ENCODE data around the gene HAVCR1. TPM values are rescaled to one million over a fixed set of nuclear protein-coding genes. Genes with fewer than 3 reads are reported as not detected.

Gene HAVCR1
- polyA plus RNA-seq, 1 donor (not counting 4 experiments of a cell fraction or from before 2014, with no cell fraction given): not detected

DNA sequence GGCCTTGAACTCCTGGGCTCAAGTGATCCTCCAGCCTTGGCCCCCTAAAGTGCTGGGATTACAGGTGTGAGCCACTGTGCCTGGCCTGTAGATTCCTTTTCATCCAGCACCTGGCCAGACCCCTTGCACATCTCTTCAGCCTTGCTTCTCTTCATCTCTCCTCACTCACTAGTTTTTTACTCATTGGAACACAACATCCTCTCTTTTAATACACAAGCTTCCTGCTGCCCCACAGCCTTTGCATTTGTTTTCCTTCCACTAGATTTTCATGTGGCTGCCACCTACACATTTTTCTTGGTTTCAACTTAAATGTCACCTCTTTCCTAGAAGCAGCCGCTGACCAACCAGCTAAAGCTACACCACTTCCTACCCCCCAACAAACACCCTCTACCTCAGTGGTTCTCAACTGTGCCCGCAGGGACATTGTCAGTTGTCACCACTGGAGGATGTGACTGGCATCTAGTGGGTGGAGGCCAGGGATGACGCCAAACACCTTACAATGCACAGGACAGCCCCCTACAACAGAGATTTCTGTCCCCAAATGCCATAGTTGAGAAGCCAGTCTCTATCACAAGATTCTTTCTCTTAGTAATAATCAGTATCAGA is 33.7 kb downstream of the HAVCR1 start:
- TF ChIP-seq, protein P1, sequence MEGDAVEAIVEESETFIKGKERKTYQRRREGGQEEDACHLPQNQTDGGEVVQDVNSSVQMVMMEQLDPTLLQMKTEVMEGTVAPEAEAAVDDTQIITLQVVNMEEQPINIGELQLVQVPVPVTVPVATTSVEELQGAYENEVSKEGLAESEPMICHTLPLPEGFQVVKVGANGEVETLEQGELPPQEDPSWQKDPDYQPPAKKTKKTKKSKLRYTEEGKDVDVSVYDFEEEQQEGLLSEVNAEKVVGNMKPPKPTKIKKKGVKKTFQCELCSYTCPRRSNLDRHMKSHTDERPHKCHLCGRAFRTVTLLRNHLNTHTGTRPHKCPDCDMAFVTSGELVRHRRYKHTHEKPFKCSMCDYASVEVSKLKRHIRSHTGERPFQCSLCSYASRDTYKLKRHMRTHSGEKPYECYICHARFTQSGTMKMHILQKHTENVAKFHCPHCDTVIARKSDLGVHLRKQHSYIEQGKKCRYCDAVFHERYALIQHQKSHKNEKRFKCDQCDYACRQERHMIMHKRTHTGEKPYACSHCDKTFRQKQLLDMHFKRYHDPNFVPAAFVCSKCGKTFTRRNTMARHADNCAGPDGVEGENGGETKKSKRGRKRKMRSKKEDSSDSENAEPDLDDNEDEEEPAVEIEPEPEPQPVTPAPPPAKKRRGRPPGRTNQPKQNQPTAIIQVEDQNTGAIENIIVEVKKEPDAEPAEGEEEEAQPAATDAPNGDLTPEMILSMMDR (optimal IDR thresholded peaks at IDR 0.05 in 1 of 3, IDR thresholded peaks at IDR 0.05 in 1 of 3, conservative IDR thresholded peaks at IDR 0.05 in 1 of 3; ENCODE audit: extremely low read depth in 1 of 3, insufficient read depth in 2 of 3, low read length in 3 of 3): no peak
- no peak for TF ChIP-seq EZH2 (IDR thresholded peaks at IDR 0.05; ENCODE audit: low read length)
- dilution Hi-C loops (cut with MboI; ENCODE audit: extremely low pct_ligation_motif_present, low sequenced_read_pairs): no loop called here

DNA sequence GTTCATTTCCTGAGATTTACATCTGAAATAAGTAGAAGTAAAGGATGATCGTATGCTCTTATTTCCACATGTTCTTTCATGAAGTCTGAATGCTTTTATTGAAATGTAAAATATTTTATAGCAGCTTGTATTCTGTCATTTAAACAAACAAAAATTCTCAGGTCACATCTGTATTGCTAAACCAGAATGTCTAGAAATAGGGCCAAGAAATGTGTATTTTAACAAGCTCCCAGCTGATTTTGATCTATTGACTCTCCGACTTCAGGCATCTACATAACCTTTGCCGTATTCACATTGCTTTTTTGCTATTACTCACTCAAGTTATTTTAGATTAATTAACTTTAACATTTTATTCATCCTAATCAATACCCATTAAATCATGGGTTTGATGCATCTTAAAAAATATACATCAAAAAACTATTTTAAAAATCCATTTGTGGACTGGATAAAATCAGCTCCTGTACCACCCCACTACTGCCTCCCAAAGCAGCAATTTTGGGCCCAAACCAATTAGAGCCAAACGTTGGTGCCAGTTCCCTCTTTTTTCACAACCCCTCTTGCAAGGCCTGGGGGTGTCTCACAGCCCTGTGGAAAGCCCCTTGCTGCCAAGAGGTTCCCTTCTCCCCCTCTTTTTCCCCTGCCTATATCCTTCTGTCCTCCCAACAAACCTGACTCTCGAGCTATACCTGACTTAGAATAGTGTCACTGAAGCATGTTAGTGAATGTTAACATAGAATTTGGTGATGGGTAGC is 34.5 kb downstream of the HAVCR1 start:
- no peaks in the 10 kb centered on the region for H4K20me1 ChIP-seq (ENCODE audit: control insufficient read depth, extremely low read depth, insufficient read depth, low read length)
- no peaks in the 10 kb centered on the region for H3K9me3 ChIP-seq (ENCODE audit: control insufficient read depth, low read depth, low read length)
- no peak overlapping the region for H3K4me3 ChIP-seq (ENCODE audit: control insufficient read depth in 2 of 3, extremely low read depth in 1 of 3, insufficient read depth in 2 of 3, low read depth in 1 of 3, low read length in 3 of 3)
- H3K27ac ChIP-seq (ENCODE audit: control insufficient read depth, insufficient read depth, low read length): no peak overlapping the region
- H3K9ac ChIP-seq (ENCODE audit: control insufficient read depth, extremely low read depth, insufficient read depth, low read length): no peak overlapping the region
- DNase-seq (ENCODE audit: low read depth, low spot score) (no peak), FAIRE-seq (no peak)
- H3K9me1 ChIP-seq (ENCODE audit: control insufficient read depth, extremely low read depth, insufficient read depth, low read length): no peaks in the 10 kb centered on the region
- H3K27me3 ChIP-seq (ENCODE audit: control insufficient read depth, extremely low read depth, insufficient read depth, low read length): no peaks in the 10 kb centered on the region
- TF ChIP-seq, protein P1 (optimal IDR thresholded peaks at IDR 0.05 in 1 of 3, IDR thresholded peaks at IDR 0.05 in 1 of 3, conservative IDR thresholded peaks at IDR 0.05 in 1 of 3; ENCODE audit: extremely low read depth in 1 of 3, insufficient read depth in 2 of 3, low read length in 3 of 3): no peak
- TF ChIP-seq EZH2 (IDR thresholded peaks at IDR 0.05; ENCODE audit: low read length): no peak
- H3K4me2 ChIP-seq (ENCODE audit: control insufficient read depth, extremely low read depth, insufficient read depth, low read depth, low read length): no peak overlapping the region
- H2AFZ ChIP-seq (ENCODE audit: control insufficient read depth, low read length): no peak overlapping the region
- H3K36me3 ChIP-seq (ENCODE audit: control insufficient read depth in 2 of 2, extremely low read depth in 1 of 2, insufficient read depth in 2 of 2, low read length in 2 of 2): no peaks in the 10 kb centered on the region
- no peaks in the 10 kb centered on the region for H3K79me2 ChIP-seq (ENCODE audit: control insufficient read depth, insufficient read depth, low read length)
- dilution Hi-C loops (cut with MboI; ENCODE audit: extremely low pct_ligation_motif_present, low sequenced_read_pairs): no loop called here
- H3K4me1 ChIP-seq (ENCODE audit: control insufficient read depth, extremely low read depth, insufficient read depth, low read length): no peaks in the 10 kb centered on the region

More for the DNA sequence above, 33.7 kb downstream of the HAVCR1 start:
- no peaks in the 10 kb centered on the region for H3K4me1 ChIP-seq (ENCODE audit: control insufficient read depth, extremely low read depth, insufficient read depth, low read length)
- no peak overlapping the region for H3K4me2 ChIP-seq (ENCODE audit: control insufficient read depth, extremely low read depth, insufficient read depth, low read depth, low read length)
- FAIRE-seq: no peak
- no peak overlapping the region for H3K27ac ChIP-seq (ENCODE audit: control insufficient read depth, insufficient read depth, low read length)
- no peak overlapping the region for H2AFZ ChIP-seq (ENCODE audit: control insufficient read depth, low read length)
- H4K20me1 ChIP-seq (ENCODE audit: control insufficient read depth, extremely low read depth, insufficient read depth, low read length): no peaks in the 10 kb centered on the region
- H3K9ac ChIP-seq (ENCODE audit: control insufficient read depth, extremely low read depth, insufficient read depth, low read length): no peak overlapping the region
- H3K9me3 ChIP-seq (ENCODE audit: control insufficient read depth, low read depth, low read length): no peaks in the 10 kb centered on the region
- no peaks in the 10 kb centered on the region for H3K79me2 ChIP-seq (ENCODE audit: control insufficient read depth, insufficient read depth, low read length)
- H3K36me3 ChIP-seq (ENCODE audit: control insufficient read depth in 2 of 2, extremely low read depth in 1 of 2, insufficient read depth in 2 of 2, low read length in 2 of 2): no peaks in the 10 kb centered on the region
- no peaks in the 10 kb centered on the region for H3K9me1 ChIP-seq (ENCODE audit: control insufficient read depth, extremely low read depth, insufficient read depth, low read length)
- H3K4me3 ChIP-seq (ENCODE audit: control insufficient read depth in 2 of 3, extremely low read depth in 1 of 3, insufficient read depth in 2 of 3, low read depth in 1 of 3, low read length in 3 of 3): no peak overlapping the region
- no peak for DNase-seq (ENCODE audit: low read depth, low spot score)
- no peaks in the 10 kb centered on the region for H3K27me3 ChIP-seq (ENCODE audit: control insufficient read depth, extremely low read depth, insufficient read depth, low read length)
